GM21515 (cell line): Measurements from ENCODE around the gene MAP3K3.

ENCODE experiments used
- ATAC-seq: cut with Tn5 transposase; IDR thresholded peaks from one replicate; pipeline ENCODE4 v1.9.1; 2021; ENCODE audit not compliant: unreplicated experiment

MAP3K3 gene

DNA sequence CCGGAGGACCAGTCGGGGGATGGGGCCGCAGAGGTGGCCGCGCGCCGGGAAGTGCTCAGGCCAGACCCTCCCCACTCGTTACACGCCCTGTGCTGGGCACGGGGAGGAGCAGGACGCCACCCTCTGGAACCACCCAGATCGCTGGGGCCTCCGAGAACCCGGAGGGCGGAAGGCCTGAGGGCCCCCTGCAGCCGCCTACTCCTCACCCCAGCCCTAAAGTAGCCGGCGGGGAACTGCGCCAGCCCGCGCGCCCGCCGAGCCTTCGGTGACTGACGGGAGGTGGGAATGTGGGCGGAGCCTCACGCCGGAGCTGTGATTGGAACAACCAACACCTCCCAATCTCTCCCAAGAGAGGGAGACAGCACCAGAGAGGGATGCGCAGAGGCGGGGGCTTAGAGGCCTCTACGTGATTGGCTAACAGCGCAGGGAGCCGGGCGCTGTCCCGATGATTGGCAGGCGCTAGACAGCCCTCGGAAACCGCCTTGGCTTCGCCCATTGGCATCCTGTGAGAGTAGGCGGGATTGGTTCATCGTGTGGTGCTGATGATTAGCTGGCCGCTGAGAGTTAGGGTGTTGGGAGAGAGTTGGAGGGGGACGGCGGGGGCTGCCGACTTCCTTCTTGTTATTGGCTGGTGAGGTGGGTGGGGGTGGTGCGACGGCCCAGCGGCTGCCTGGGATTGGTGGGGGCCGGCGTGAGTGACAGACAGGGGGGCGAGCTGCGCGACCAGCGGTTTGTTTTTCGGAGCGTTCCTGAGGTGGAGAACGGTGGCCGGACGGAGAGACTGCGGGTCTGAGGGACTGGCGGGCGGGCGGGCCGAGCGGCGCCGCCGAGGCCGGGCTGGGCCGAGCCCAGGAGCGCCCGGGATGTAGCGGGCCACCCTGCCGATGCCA, at the start of gene MAP3K3:
Gene MAP3K3, plus strand, starts transcription at position 734 of the 890 bp plus-strand sequence. CDS start 343 bp downstream, outside the sequence.
- peak; percentile 91 for ATAC-seq

DNA sequence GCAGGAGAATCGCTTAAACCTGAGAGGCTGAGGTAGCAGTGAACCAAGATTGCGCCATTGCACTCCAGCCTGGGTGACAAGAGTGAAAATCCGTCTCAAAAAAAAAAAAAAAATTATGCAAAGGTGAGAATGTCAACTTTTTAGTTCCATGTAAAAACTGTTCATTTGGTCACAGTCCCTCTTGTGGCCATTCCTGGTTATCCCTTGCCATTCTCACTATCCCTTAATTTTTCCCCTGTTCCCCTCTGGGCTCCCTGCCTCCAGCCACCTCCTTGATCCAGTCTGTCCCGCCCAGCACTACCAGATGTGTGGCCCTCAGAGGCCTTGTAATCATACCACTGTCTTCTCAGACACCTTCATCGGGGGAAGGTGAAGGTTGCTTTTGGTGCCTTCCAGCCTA, 48.6 kb upstream of the MAP3K3 start:
- ATAC-seq = no peak

DNA sequence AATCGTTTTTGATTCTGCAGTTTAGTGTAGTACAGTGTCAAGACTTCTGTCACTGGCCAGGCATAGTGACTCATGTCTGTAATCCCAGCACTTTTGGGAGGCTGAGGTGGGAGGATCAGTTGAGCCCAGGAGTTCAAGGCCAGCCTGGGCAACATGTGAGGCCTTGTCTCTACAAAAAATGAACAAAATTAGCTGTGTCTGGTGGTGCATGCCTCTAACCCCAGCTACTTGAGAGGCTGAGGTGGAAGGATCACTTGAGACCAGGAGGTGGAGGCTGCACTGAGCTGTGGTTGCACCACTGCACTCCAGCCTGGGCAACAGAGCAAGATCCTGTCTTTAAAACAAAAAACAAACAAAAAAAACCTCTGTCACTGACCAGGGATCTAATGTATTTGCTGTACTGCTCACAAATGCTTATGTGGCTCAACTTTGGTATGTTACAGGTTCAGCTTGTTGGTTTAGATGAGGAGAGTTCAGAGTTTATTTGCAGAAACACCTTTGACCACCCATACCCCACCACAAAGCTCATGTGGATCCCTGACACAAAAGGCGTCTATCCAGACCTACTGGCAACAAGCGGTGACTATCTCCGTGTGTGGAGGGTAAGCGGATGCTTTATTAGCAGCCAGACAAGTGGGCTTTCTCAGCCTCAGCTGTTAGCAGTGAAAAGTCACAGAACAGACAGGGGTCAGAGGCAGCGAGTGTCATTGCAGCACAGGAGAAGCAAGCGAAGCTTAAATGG, 44.0 kb upstream of the MAP3K3 start:
- no peak for ATAC-seq

DNA sequence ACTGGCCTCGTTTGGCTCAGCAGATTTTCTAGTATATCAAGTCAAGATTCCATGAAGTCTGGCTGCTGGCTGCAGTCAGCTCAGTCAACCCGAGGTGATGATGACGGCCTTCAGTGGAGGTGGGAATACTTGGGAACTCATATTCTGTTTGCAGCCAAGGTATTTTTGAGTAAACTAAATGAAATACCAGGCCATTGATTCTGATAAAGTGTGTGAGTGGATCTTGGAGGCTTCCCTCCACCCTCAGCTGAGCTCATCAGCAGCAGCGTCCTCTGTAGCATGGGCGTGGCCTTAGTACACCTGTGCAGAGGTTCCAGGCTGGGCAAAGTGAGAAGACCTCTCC, 43.5 kb upstream of the MAP3K3 start:
- no peak for ATAC-seq

DNA sequence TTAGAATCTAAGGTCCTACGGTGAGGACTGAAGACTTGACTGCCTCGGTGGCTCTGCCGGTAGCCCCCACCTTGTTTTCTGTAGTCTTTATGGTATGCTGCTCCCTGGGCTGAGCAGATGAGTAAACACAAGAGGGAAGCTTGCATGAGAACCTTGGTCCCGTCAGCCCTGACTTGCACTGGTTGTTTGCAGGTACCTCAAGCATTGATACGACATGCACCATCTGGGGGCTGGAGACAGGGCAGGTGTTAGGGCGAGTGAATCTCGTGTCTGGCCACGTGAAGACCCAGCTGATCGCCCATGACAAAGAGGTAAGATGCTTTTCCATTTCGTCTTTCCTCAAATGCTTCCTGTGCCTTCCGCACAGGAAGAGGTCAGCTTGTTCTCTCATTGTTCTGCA, 42.6 kb upstream of the MAP3K3 start:
- ATAC-seq = no peak

DNA sequence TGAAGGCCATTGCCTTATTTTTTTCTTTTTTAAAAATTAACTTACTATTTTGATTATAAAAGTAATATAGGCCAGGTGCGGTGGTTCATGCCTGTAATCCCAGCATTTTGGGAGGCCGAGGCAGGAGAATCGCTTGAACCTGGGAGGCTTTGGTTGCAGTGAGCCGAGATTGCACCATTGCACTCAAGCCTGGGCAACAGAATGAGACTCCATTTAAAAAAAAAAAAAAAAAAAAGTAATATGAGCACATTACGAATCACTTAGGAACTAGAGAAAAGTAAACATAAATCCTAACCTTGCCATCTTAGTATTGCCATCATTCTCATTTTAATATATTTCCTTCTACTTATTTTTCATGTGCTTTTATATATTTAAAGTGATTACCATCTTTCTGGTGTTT, 34.4 kb upstream of the MAP3K3 start:
- no peak for ATAC-seq

DNA sequence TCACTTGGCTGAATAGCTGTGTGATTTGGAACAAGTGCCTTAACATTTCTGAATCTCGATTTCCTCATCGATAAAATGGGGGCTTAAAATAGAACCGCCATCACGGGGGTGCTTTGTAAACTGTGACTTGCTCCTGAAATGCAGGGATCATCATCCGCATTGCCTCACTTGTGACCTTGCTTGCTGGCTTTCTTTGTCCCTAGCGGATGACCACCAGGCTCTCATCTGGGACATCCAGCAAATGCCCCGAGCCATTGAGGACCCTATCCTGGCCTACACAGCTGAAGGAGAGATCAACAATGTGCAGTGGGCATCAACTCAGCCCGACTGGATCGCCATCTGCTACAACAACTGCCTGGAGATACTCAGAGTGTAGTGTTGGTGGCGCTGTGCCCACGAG, 33.4 kb upstream of the MAP3K3 start:
- no peak for ATAC-seq

DNA sequence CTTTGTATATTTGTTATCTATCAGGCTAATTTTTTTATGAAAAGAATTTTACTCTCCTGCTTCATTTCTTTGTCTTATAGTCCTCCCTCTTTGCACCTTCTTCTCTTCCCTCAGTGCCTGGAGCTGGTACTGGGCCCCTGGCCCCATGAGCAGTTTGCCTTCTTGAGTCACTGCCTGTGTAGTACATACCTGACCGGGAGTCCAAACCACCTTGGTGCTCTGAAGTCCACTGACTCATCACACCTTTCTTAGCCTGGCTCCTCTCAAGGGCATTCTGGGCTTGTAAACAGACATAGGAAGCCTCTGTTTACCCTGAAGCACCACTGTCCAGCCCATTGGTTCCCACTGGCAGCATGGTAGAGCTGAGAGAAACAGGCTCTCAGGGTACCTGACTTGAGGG, 32.6 kb upstream of the MAP3K3 start:
- no peak for ATAC-seq

DNA sequence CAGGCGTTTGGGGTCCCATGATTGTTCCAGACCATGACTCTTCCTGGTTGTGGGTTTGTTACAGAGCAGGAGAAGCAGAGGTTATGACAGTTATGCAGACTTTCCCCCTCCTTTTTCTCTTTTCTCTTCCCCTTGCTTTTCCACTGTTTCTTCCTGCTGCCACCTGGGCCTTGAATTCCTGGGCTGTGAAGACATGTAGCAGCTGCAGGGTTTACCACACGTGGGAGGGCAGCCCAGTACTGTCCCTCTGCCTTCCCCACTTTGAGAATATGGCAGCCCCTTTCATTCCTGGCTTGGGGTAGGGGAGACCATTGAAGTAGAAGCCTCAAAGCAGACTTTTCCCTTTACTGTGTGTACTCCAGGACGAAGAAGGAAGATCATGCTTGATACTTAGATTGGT, 29.4 kb upstream of the MAP3K3 start:
- ATAC-seq = no peak

DNA sequence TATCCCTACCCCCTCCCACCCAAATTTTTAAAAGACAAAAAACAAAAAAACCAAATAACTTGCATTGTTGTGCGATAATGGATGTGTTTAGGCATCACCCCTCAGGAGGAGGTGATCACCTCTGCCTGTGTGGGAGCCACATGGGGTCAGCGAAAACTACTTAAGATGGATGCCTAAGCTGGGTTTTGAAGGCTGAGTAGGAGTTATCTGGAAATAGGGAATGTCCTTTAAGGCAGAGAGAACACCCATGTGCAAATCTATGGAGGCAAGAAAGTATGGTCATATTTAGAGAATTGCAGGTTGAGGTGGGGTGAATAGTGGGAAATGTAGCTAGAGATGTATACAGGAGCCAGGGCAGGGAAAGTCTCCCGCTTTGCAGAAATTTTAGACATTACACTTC, 27.1 kb upstream of the MAP3K3 start:
- no peak for ATAC-seq

DNA sequence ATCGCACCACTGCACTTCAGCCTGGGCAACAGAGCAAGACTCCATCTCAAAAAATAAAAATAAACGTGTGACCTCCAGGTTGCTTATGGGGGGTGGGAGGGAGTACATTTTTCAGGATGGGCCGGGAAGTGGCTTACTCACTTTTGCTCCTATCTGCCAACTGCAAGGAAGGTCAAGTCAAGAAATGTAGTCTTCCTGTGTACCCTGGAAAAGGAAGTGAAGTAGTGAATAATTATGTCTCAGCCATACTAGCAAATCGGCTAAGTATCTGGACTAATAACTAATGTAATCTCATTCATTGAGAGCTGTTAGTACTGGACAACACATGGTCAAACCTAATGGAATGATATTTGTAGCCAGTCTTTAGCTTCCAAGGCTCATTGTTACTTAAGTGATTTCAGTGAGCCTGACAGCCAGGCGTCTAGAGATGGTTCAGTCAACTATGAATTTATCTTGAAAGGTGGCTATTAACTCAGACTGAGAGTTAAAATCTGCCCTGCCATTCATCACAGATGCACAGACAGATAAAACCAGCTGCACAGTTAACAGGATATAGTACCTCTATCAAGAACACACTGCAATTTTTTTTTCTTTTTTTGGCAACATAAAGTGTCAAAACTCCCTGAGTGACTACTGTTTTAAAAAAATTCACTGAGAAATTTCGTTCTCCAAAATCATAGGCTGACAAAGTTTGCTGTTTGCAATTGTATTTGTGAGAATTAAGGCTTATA, 25.2 kb upstream of the MAP3K3 start:
- no peak for ATAC-seq

DNA sequence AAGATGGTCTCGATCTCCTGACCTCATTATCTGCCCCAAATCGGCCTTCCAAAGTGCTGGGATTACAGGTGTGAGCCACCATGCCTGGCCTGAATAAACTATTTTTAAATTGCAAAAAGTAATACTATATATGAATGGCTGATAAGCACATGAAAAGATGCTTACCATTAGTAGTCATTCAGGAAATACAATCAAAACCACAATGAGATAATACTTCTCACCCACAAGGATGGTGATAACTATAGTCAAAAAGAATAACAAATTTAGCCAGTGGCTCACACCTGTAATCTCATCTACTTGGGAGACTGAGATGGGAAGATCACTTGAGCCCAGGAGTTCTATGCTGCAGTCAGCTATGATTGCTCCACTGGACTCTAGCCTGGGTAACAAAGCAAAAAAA, 23.9 kb upstream of the MAP3K3 start:
- ATAC-seq = no peak

DNA sequence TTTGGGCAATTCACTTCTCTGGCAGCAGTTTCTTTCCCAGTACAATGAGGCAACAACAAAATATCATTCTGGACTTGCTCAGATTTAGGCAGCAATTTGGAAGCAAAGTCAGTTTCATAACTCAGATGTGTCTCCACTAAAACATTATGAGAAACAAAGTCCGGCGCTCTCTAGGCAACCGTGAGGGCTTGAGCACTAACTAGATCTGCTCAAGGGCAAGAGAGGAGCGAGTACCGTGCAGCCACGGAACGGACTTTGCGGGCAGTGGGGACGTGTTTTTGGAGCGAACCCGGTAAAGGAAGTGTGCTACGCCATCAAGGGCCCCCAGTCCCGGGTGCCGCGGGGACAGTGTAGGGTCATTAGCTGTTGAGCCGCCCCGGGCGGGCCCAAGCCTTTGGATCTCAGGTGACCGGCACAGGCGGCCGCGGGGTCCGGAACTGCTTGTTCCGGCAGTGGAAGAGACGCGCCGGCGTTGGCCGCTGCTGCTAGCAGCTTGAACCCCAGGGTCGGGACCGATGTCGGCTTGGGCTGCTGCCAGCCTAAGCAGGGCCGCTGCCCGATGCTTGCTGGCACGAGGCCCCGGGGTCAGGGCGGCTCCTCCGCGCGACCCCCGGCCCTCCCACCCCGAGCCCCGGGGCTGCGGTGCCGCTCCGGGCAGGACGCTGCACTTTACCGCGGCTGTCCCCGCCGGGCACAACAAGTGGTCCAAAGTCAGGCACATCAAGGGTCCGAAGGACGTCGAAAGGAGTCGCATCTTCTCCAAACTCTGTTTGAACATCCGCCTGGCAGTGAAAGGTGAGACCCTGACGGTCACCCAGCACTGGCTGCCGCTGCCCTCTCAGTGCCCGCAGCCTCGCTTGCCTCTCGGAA, 21.4 kb upstream of the MAP3K3 start, which contains the start of gene TACO1:
Gene TACO1, plus strand, starts transcription at position 327 of the 870 bp plus-strand sequence. Its CDS starts 189 bp downstream, at position 516.
- ATAC-seq = peak; percentile 74

DNA sequence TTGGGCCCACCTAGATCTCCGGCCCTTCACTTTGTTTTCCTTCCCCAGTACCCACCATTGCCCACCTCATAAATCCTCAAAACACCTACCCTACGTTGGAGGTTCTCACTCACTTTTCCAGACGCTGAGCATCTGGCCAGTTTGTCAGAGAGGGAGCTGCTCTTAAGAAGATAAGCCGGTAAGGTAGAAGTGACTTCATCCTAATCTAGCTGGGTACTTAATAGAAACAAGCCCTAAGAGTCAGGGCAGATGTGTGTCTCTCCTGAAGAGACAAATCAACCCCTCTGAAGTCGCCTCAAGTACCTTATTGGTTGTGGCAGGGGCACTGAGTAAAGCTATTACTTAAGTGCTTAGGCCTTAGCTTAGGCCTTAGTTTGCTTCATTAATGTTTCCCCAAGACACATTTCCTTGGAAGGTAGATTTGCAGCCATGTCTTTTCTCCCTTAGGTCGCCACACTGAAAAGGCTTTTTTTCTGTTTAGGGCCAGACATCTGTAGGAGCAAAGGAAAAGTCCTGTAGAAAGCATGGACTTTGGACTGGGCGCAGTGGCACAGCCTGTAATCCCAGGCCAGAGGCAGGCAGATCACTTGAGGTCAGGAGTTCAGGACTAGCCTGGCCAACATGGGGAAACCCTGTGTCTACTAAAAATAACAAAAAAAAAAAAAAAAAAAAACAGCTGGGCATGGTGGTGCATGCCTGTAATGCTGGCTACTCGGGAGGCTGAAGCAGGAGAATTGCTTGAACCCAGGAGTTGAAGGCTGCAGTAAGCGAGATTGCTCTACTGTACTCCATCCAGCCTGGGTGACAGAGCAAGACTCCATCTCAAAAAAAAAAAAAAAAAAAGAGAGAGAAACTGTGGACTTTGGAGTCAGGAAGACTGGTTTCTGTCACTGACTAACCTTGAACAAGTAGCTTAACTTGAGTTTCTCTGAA, 20.5 kb upstream of the MAP3K3 start:
- peak; percentile 5 for ATAC-seq

DNA sequence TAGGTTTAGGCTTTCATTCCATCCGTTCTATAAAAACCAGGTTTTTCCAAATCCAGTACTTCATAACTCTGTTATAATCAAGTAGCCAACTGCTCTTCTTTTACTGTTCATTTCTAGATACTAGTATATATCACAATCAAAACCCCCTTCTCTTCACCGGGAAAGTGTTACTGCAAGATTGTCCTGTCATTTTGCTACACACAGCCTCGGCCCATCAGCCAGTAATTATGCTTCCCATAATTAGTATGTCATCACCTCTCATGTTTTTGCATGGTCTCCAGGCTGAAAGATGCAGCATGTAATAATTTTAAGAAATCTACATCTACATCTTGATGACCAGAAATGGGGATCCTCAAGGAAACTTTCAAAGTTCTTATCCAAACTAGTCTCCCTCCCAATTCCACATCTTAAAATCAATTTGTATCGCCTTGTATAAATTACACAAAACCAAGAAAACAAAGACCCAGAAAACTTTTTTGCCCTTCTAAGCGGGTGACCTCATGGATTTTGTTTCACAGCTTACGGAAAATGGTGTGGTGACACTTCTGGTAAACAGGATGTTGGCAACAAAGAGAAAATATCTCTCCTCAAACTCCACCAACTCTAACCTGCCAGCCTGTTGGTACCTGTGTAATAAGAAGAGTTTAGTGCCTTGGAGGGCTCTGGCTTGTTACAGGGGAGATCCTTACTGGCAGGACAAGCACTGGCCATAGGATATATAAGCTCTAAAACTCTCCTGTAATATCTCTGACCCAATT, 12.2 kb upstream of the MAP3K3 start:
- ATAC-seq = no peak

DNA sequence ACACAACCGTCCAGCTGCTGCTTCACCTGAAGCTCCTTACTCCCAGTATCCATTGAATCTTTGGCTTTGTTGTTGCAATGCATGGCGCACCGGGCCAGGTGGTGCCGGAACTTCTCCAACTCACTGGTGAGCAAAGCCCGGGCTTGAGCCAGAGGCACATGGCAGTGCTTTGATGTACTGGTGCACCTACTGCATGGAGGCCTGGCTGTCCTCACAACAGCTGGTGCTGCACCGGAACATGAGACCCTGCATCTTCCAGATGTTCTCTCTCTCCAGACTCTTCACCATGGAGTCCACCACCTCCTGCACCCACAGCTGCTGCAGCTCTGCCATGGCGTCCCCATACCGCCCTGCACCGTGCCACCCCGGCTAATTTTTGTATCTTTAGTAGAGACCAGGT, 11.4 kb upstream of the MAP3K3 start:
- ATAC-seq = no peak

DNA sequence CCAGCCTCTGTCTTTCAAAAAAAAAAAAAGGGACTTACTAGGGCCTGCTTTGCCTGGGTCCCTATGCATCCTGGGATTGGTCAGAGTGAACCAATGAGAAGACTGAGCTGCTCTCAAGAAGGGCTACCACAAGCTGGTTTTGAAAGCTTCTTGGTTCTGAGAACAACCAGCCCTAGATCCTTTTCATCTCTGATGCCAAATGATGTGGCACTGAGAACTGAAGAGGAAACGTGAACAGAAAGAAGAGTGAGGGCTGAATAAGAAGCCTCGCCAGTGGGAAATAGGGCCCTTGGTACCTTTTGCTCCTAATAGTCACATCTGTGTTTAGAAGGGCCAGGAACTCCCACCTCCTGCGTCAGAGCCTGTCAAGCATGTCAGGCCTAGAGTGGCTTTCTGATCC, 10.9 kb upstream of the MAP3K3 start:
- no peak for ATAC-seq

DNA sequence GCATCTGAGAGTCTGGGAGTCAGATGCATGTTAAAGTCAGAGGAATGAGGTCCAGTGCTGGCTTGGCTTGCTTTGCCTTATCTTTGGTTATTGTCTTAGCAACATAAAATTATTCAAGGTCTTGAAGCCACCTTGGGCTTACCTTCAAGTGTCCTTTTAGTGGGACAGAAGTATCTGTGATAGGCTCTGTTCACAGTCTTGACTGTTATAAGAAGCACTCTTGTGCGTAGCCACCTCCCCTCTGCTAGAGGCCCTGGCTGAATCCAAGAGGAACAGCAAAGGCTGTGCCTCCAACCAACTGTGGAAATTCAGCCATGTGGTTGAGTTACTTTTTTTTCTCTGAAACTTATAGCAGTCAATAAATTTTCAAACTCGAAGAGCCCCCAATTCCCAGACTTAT, 8.6 kb upstream of the MAP3K3 start:
- no peak for ATAC-seq

DNA sequence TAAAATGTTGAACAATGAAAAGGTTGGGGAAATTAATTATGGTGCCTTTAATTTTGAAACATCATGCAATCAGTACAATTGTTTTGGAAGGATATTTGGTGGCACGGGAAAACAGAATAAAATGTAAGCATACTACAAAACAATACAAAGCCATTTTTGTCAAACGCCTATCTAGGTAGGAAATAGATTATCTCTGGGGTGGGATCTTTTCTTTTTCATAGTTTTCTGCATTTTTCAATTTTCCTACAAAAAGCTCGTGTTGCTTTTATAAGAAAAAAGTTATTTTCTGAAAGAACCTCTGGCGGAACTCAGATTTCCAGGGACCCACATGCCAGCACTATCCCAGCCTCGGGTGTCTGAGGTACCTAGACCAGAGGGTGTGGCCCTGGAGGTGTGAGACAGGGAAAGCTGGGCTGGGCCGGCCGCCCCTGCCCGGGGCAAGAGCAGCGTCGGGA, 961 bp upstream of the MAP3K3 start:
- no peak for ATAC-seq
